SJCRH30 (cell line): ENCODE results near the gene HSD17B2. TPM values are rescaled to one million over a fixed set of nuclear protein-coding genes. Genes with fewer than 3 reads are reported as not detected.

ENCODE experiments used
- DNase-seq, 2 experiments: peaks; one replicate each; pipeline ENCODE4 v3.0.0-alpha.2; 2015 to 2020
- H3K27ac ChIP-seq: fragments of 250-450 bp; sonication (Bioruptor Pico); 2 replicates; pipeline ENCODE4 v1.5.1; 2020; ENCODE audit warnings: mild to moderate bottlenecking, moderate library complexity
- H3K27me3 ChIP-seq: fragments of 250-450 bp; sonication (Bioruptor Pico); 2 replicates; pipeline ENCODE4 v1.5.1; 2020; ENCODE audit warnings: mild to moderate bottlenecking, moderate library complexity
- H3K36me3 ChIP-seq: fragments of 250-450 bp; sonication (Bioruptor Pico); 2 replicates; pipeline ENCODE4 v1.5.1; 2020; ENCODE audit warnings: mild to moderate bottlenecking, moderate library complexity
- H3K4me1 ChIP-seq: fragments of 250-450 bp; sonication (Bioruptor Pico); 2 replicates; pipeline ENCODE4 v1.5.1; 2020; ENCODE audit warnings: mild to moderate bottlenecking, moderate library complexity
- H3K4me3 ChIP-seq: fragments of 250-450 bp; sonication (Bioruptor Pico); 2 replicates; pipeline ENCODE4 v1.5.1; 2020; ENCODE audit warnings: mild to moderate bottlenecking, moderate library complexity
- H3K9me3 ChIP-seq: fragments of 250-450 bp; sonication (Bioruptor Pico); replicated peaks from 2 replicates; pipeline ENCODE4 v1.5.1; 2020; ENCODE audit warnings: mild to moderate bottlenecking, moderate library complexity
- total RNA-seq: library from RNA; depleted of rRNA; stranded (reverse); fragments of >200 nt; shearing (Covaris generic); gene quantifications from 2 replicates; pipeline ENCODE4 v1.2.3, GENCODE V29; 2014

The HSD17B2 gene
- total RNA-seq, 1 experiment from 2014 or later: not detected

- H3K27ac ChIP-seq: no peak overlapping the region
- H3K36me3 ChIP-seq: no peaks in the 10 kb centered on the region
- no peak for DNase-seq
- H3K27me3 ChIP-seq: no peaks in the 10 kb centered on the region
- H3K4me3 ChIP-seq: no peak overlapping the region
- H3K4me1 ChIP-seq: no peaks in the 10 kb centered on the region
- H3K9me3 ChIP-seq: no peaks in the 10 kb centered on the region
These were observed 1.3 kb upstream of the HSD17B2 start for GRCh38 chr16:82033683-82034300.

GRCh38 chr16:82037251-82037650 lies 2.2 kb downstream of the HSD17B2 start:
- no peaks in the 10 kb centered on the region for H3K9me3 ChIP-seq
- no peaks in the 10 kb centered on the region; the same call in 1 of the 2 replicates for H3K27me3 ChIP-seq
- H3K4me1 ChIP-seq: no peaks in the 10 kb centered on the region
- no peak overlapping the region for H3K4me3 ChIP-seq
- H3K27ac ChIP-seq: no peak overlapping the region
- no peaks in the 10 kb centered on the region for H3K36me3 ChIP-seq
- DNase-seq: no peak

GRCh38 chr16:82037666-82038065 lies 2.6 kb downstream of the HSD17B2 start:
- DNase-seq: peak in 1 of 2 experiments; percentile 9
- H3K9me3 ChIP-seq: no peaks in the 10 kb centered on the region
- H3K4me1 ChIP-seq: no peaks in the 10 kb centered on the region
- no peak overlapping the region for H3K4me3 ChIP-seq
- no peaks in the 10 kb centered on the region for H3K36me3 ChIP-seq
- H3K27ac ChIP-seq: no peak overlapping the region
- H3K27me3 ChIP-seq: no peaks in the 10 kb centered on the region; the same call in 1 of the 2 replicates

GRCh38 chr16:82040296-82040695 lies 5.2 kb downstream of the HSD17B2 start:
- H3K27me3 ChIP-seq: no peaks in the 10 kb centered on the region; the same call in 1 of the 2 replicates
- DNase-seq: no peak
- H3K36me3 ChIP-seq: no peaks in the 10 kb centered on the region
- H3K9me3 ChIP-seq: no peaks in the 10 kb centered on the region
- no peak overlapping the region for H3K4me3 ChIP-seq
- no peak overlapping the region for H3K27ac ChIP-seq
- no peaks in the 10 kb centered on the region for H3K4me1 ChIP-seq

GRCh38 chr16:82041542-82041941 lies 6.5 kb downstream of the HSD17B2 start:
- no peak overlapping the region for H3K27ac ChIP-seq

GRCh38 chr16:82042144-82042543 lies 7.1 kb downstream of the HSD17B2 start:
- H3K4me1 ChIP-seq: no peaks in the 10 kb centered on the region
- no peaks in the 10 kb centered on the region for H3K36me3 ChIP-seq
- no peak for DNase-seq
- H3K4me3 ChIP-seq: no peak overlapping the region
- no peak overlapping the region for H3K27ac ChIP-seq
- H3K27me3 ChIP-seq: no peaks in the 10 kb centered on the region; the same call in 1 of the 2 replicates
- H3K9me3 ChIP-seq: no peaks in the 10 kb centered on the region

More at GRCh38 chr16:82041542-82041941, 6.5 kb downstream of the HSD17B2 start:
- no peaks in the 10 kb centered on the region for H3K36me3 ChIP-seq
- H3K9me3 ChIP-seq: no peaks in the 10 kb centered on the region
- no peak overlapping the region for H3K4me3 ChIP-seq
- H3K4me1 ChIP-seq: no peaks in the 10 kb centered on the region
- DNase-seq: no peak
- H3K27me3 ChIP-seq: no peaks in the 10 kb centered on the region; the same call in 1 of the 2 replicates

- H3K27me3 ChIP-seq: no peaks in the 10 kb centered on the region; the same call in 1 of the 2 replicates
- no peak overlapping the region for H3K27ac ChIP-seq
- H3K4me3 ChIP-seq: no peak overlapping the region
- H3K36me3 ChIP-seq: no peaks in the 10 kb centered on the region
- no peaks in the 10 kb centered on the region for H3K4me1 ChIP-seq
- H3K9me3 ChIP-seq: no peaks in the 10 kb centered on the region
- DNase-seq: no peak
These were observed 7.8 kb downstream of the HSD17B2 start for GRCh38 chr16:82042846-82043245.

- no peak for DNase-seq
- Histone ChIP-seq H3K27ac (no peak overlapping the region), H3K36me3 (no peaks in the 10 kb centered on the region), H3K9me3 (no peaks in the 10 kb centered on the region), H3K4me1 (no peaks in the 10 kb centered on the region), H3K4me3 (no peak overlapping the region), H3K27me3 (no peaks in the 10 kb centered on the region; the same call in 1 of the 2 replicates)
These were observed 8.9 kb downstream of the HSD17B2 start for GRCh38 chr16:82043680-82044584.

- no peak for DNase-seq
- H3K4me3 ChIP-seq: no peak overlapping the region
- H3K27me3 ChIP-seq: no peaks in the 10 kb centered on the region; the same call in 1 of the 2 replicates
- no peaks in the 10 kb centered on the region for H3K4me1 ChIP-seq
- no peaks in the 10 kb centered on the region for H3K9me3 ChIP-seq
- H3K27ac ChIP-seq: no peak overlapping the region
- H3K36me3 ChIP-seq: no peaks in the 10 kb centered on the region
These were observed 9.5 kb downstream of the HSD17B2 start for GRCh38 chr16:82044585-82044911.

GRCh38 chr16:82045465-82045864 lies 10.4 kb downstream of the HSD17B2 start:
- Histone ChIP-seq H3K4me1 (no peaks in the 10 kb centered on the region), H3K27ac (no peak overlapping the region), H3K36me3 (no peaks in the 10 kb centered on the region), H3K27me3 (no peaks in the 10 kb centered on the region; the same call in 1 of the 2 replicates), H3K4me3 (no peak overlapping the region), H3K9me3 (no peaks in the 10 kb centered on the region)
- no peak for DNase-seq

- Histone ChIP-seq H3K36me3 (no peaks in the 10 kb centered on the region), H3K4me1 (no peaks in the 10 kb centered on the region), H3K27ac (no peak overlapping the region)
These were observed 11.5 kb downstream of the HSD17B2 start for GRCh38 chr16:82046541-82046940.

GRCh38 chr16:82046941-82047340 lies 11.9 kb downstream of the HSD17B2 start:
- Histone ChIP-seq H3K9me3 (no peaks in the 10 kb centered on the region), H3K4me3 (no peak overlapping the region), H3K27ac (no peak overlapping the region), H3K27me3 (no peaks in the 10 kb centered on the region), H3K36me3 (no peaks in the 10 kb centered on the region), H3K4me1 (no peaks in the 10 kb centered on the region)
- no peak for DNase-seq

More at GRCh38 chr16:82046541-82046940, 11.5 kb downstream of the HSD17B2 start:
- Histone ChIP-seq H3K4me3 (no peak overlapping the region), H3K9me3 (no peaks in the 10 kb centered on the region), H3K27me3 (no peaks in the 10 kb centered on the region)
- DNase-seq: no peak

GRCh38 chr16:82047374-82047773 lies 12.3 kb downstream of the HSD17B2 start:
- Histone ChIP-seq H3K36me3 (no peaks in the 10 kb centered on the region), H3K4me3 (no peak overlapping the region), H3K27me3 (no peaks in the 10 kb centered on the region), H3K9me3 (no peaks in the 10 kb centered on the region), H3K4me1 (no peaks in the 10 kb centered on the region), H3K27ac (no peak overlapping the region)
- no peak for DNase-seq

- Histone ChIP-seq H3K27ac (no peak overlapping the region), H3K4me1 (no peaks in the 10 kb centered on the region), H3K36me3 (no peaks in the 10 kb centered on the region), H3K4me3 (no peak overlapping the region), H3K27me3 (no peaks in the 10 kb centered on the region), H3K9me3 (no peaks in the 10 kb centered on the region)
- no peak for DNase-seq
These were observed 12.7 kb downstream of the HSD17B2 start for GRCh38 chr16:82047787-82048186.

GRCh38 chr16:82049484-82049883 lies 14.4 kb downstream of the HSD17B2 start:
- Histone ChIP-seq H3K9me3 (no peaks in the 10 kb centered on the region), H3K36me3 (no peaks in the 10 kb centered on the region), H3K27ac (no peak overlapping the region), H3K27me3 (no peaks in the 10 kb centered on the region), H3K4me3 (no peak overlapping the region), H3K4me1 (no peaks in the 10 kb centered on the region)
- no peak for DNase-seq
